ENCODE results near the gene ACSL6. TPM values are rescaled to one million over a fixed set of nuclear protein-coding genes. Genes with fewer than 3 reads are reported as not detected.

ACSL6 gene
- total RNA-seq, 2 donors from 2014 or later, result 0.58 to 0.59 TPM

- DNase-seq (no peak), ATAC-seq (no peak)
- intact Hi-C loops (cut with DNase I, micrococcal nuclease), result no loop called here
Measured at GRCh38 chr5:131968396-131968954, 43.0 kb downstream of the ACSL6 start.

GRCh38 chr5:131966551-131966950 is 44.9 kb downstream of the ACSL6 start:
- intact Hi-C loops (cut with DNase I, micrococcal nuclease), result no loop called here
- ATAC-seq (no peak), DNase-seq (no peak)

GRCh38 chr5:131965826-131966415 is 45.5 kb downstream of the ACSL6 start:
- DNase-seq (peak in 1 of 2 donors; percentile 15), ATAC-seq (no peak)
- intact Hi-C loops (cut with DNase I, micrococcal nuclease), result no loop called here

GRCh38 chr5:131959906-131960305 is 51.6 kb downstream of the ACSL6 start:
- DNase-seq (no peak), ATAC-seq (no peak)
- intact Hi-C loops (cut with DNase I, micrococcal nuclease), result no loop called here

GRCh38 chr5:131959136-131959535 is 52.3 kb downstream of the ACSL6 start:
- DNase-seq (no peak), ATAC-seq (no peak)
- intact Hi-C loops (cut with DNase I, micrococcal nuclease), result no loop called here

- no peak for DNase-seq
Measured at GRCh38 chr5:131957721-131958441, 53.6 kb downstream of the ACSL6 start.

GRCh38 chr5:131953969-131954368 is 57.5 kb downstream of the ACSL6 start:
- intact Hi-C loops (cut with DNase I, micrococcal nuclease), result no loop called here
- no peak for ATAC-seq
- no peak for DNase-seq

More at GRCh38 chr5:131957721-131958441, 53.6 kb downstream of the ACSL6 start:
- intact Hi-C loops (cut with DNase I, micrococcal nuclease), result no loop called here
- no peak for ATAC-seq

- intact Hi-C loops (cut with DNase I, micrococcal nuclease), result no loop called here
- DNase-seq, result no peak
- no peak for ATAC-seq
Measured at GRCh38 chr5:131952301-131952857, 59.1 kb downstream of the ACSL6 start.

GRCh38 chr5:131950706-131951105 is 60.8 kb downstream of the ACSL6 start:
- intact Hi-C loops (cut with DNase I, micrococcal nuclease), result no loop called here
- DNase-seq, result no peak
- no peak for ATAC-seq

- intact Hi-C loops (cut with DNase I, micrococcal nuclease), result no loop called here
- DNase-seq (no peak), ATAC-seq (no peak)
Measured at GRCh38 chr5:131947445-131947844, 64.0 kb downstream of the ACSL6 start.

GRCh38 chr5:131945551-131946168 is 65.8 kb downstream of the ACSL6 start, which contains the start of gene MEIKIN:
MEIKIN (minus strand) TSS chr5:131945663; CDS start chr5:131945505, 158 bp downstream.
- ATAC-seq (no peak), DNase-seq (no peak)
- intact Hi-C loops (cut with DNase I, micrococcal nuclease), result no loop called here

- intact Hi-C loops (cut with DNase I, micrococcal nuclease), result no loop called here
- DNase-seq (no peak), ATAC-seq (no peak)
Measured at GRCh38 chr5:131944702-131945550, 66.5 kb downstream of the ACSL6 start.

- intact Hi-C loops (cut with DNase I, micrococcal nuclease), result no loop called here
- ATAC-seq, result no peak
- DNase-seq, result no peak
Measured at GRCh38 chr5:131943916-131944315, 67.5 kb downstream of the ACSL6 start.

GRCh38 chr5:131942016-131942415 is 69.4 kb downstream of the ACSL6 start:
- no peak for DNase-seq
- ATAC-seq, result no peak
- intact Hi-C loops (cut with DNase I, micrococcal nuclease), result no loop called here

- DNase-seq (no peak), ATAC-seq (no peak)
- intact Hi-C loops (cut with DNase I, micrococcal nuclease), result no loop called here
Measured at GRCh38 chr5:131939690-131940345, 71.6 kb downstream of the ACSL6 start.

GRCh38 chr5:131932235-131932634 is 79.2 kb downstream of the ACSL6 start:
- intact Hi-C loops (cut with DNase I, micrococcal nuclease), result no loop called here
- no peak for ATAC-seq
- DNase-seq, result no peak

- intact Hi-C loops (cut with DNase I, micrococcal nuclease), result no loop called here
Measured at GRCh38 chr5:131928957-131929356, 82.5 kb downstream of the ACSL6 start.

GRCh38 chr5:131926168-131926567 is 85.3 kb downstream of the ACSL6 start:
- intact Hi-C loops (cut with DNase I, micrococcal nuclease), result no loop called here
- DNase-seq, result no peak
- ATAC-seq, result no peak

More at GRCh38 chr5:131928957-131929356, 82.5 kb downstream of the ACSL6 start:
- ATAC-seq, result no peak
- no peak for DNase-seq

All from left colon (tissue), 2 donors.